ENCODE results near the gene ACACA. TPM values are rescaled to one million over a fixed set of nuclear protein-coding genes. Genes with fewer than 3 reads are reported as not detected.
"Not testable (repeated sequence)": the region's sequence is repeated elsewhere in the genome, so short reads cannot be mapped to it uniquely, and the experiment has no call there.

Gene ACACA
- total RNA-seq, 2 experiments from 2014 or later: 57.2 to 61.1 TPM

DNA sequence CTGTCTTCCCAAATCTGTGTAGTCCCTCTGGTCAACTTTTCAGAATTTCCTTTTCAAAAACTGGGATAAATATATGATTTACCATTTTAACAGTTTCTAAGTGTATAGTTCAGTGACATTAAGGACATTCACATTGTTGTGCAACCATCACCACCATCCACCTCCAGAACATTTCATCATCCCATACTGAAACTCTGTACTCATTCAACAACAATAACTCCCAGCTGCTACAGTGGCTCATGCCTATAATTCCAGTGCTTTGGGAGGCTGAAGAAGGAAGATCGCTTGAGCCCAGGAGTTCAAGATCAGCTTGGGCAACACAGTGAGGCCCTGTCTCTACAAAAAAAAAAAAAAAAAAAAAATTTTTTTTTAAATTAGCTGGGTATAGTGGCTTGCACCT, 326.9 kb downstream of the ACACA start:
- ATAC-seq (no peak), DNase-seq (no peak)
- peaks cover 4% of the 10 kb centered on the region for H3K9me3 Mint-ChIP-seq (ENCODE audit: low read depth)
- H3K27ac Mint-ChIP-seq: peak overlapping the region; percentile 26
- ChIA-PET POLR2A (interaction anchor here (0.5 to 0.6 kb wide), 2 partner anchors 52 to 594 kb away, joined by 3 to 4 read pairs; no protein-coding TSS in a partner anchor), CTCF (no interaction called here)
- H3K4me1 Mint-ChIP-seq: no peaks in the 10 kb centered on the region
- H3K4me3 Mint-ChIP-seq: no peak overlapping the region
- no peaks in the 10 kb centered on the region for H3K27me3 Mint-ChIP-seq
- intact Hi-C loops (cut with DNase I, micrococcal nuclease): no loop called here
- no peaks in the 10 kb centered on the region for H3K36me3 Mint-ChIP-seq (ENCODE audit: low read depth)

DNA sequence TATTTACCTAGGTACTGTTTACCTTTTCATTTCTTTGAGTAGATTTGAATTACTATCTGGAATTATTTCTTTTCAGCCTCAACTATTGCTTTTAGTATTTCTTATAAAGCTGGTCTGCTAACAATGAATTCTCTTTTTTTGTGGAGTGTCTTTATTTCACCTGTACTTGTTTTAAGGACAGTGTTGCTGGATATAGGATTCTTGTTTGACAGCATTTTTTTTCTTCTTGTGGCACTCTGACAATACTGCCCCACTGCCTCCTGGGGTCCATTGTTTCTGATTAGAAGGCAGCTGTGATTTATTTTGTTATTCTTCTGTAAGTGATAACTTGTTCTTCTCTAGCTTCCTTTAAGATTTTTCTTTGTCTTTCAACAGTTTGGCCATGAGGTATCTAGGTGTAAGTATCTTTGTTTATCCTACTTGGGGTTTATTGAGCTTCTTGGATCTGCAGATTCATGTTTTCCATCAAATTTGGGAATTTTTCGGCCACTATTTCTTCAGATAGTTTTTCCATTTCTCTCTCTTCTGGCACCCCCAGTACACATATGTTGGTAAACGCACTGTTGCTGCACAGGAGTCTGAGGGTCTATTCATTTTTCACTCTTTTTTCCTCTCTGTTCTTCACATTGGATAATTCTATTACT, 327.4 kb downstream of the ACACA start:
- Mint-ChIP-seq H3K9me3 (ENCODE audit: low read depth) (peaks cover 4% of the 10 kb centered on the region), H3K27me3 (no peaks in the 10 kb centered on the region), H3K4me1 (no peaks in the 10 kb centered on the region), H3K36me3 (ENCODE audit: low read depth) (no peaks in the 10 kb centered on the region), H3K27ac (no peak overlapping the region), H3K4me3 (no peak overlapping the region)
- intact Hi-C loops (cut with DNase I, micrococcal nuclease): no loop called here
- no peak for ATAC-seq
- CTCF ChIA-PET: interaction anchor here (0.6 to 1.0 kb wide), 2 partner anchors 8 to 32 kb away, joined by 3 read pairs; no protein-coding TSS in a partner anchor
- DNase-seq: no peak
- POLR2A ChIA-PET: no interaction called here

DNA sequence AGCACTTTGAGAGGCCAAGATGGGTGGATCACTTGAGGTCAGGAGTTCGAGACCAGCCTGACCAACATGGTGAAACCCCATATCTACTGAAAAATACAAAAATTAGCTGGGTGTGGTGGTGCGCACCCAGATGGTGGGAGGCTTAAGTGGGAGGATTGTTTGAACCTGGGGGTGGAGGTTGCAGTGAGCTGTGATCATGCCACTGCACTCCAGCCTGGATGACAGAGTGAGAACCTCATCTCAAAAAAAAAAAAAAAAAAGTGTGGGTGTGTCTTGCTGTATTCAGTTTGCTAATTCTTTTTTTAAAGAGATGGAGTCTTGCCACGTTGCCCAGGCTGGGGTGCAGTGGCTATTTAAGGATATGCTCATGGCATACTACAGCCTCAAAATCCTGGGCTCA, 333.2 kb downstream of the ACACA start:
- CTCF ChIA-PET; H3K9me3 Mint-ChIP-seq (ENCODE audit: low read depth); H3K4me3 Mint-ChIP-seq; DNase-seq; ATAC-seq; POLR2A ChIA-PET; H3K36me3 Mint-ChIP-seq (ENCODE audit: low read depth); H3K27ac Mint-ChIP-seq; H3K27me3 Mint-ChIP-seq; H3K4me1 Mint-ChIP-seq; intact Hi-C loops (cut with DNase I, micrococcal nuclease): not testable (repeated sequence)

DNA sequence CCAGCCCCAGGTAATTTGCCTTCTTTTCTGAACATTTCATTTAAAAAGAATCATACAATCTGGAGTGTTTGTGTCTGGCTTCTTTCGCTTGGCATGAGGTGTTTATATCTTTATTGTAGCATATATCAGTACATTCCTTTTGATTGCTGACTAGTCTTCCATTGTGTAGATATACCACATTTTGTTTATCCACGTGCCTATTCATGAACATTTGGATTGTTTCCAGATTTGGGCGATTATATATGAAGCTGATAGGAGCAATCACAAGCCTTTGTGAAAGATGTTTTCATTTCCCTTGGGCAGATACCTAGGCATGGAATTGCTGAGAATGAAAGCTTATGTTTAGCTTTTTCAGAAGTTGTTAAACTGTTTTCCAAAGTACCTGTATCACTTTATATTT, 337.5 kb downstream of the ACACA start:
- Mint-ChIP-seq H3K9me3 (ENCODE audit: low read depth) (no peaks in the 10 kb centered on the region), H3K27me3 (no peaks in the 10 kb centered on the region), H3K27ac (no peak overlapping the region), H3K36me3 (ENCODE audit: low read depth) (no peaks in the 10 kb centered on the region), H3K4me3 (no peak overlapping the region), H3K4me1 (no peaks in the 10 kb centered on the region)
- ChIA-PET CTCF (interaction anchor here (1.2 to 3.2 kb wide), 2 partner anchors 15 to 21 kb away, joined by 3 to 13 read pairs; no protein-coding TSS in a partner anchor), POLR2A (no interaction called here)
- no peak for ATAC-seq
- DNase-seq: no peak
- intact Hi-C loops (cut with DNase I, micrococcal nuclease): no loop called here

DNA sequence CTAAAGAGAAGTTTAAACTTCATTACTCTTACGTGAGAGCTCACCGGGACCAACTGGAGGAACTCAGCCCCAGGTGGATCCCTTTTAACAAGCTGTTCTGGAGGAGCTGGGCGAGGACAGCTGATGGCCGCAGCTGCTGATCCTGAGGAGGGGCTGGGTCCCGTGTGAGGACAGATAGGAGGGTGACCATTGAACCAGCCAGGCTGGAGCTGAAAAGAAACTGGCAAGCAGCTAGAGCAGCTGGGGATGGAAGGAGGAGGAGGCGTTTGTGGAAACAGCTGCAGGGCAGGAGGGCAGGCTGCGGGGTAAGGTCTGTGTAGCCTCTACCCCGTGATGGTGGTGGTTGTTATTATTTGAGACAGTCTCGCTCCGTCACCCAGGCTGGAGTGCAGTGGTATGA, 338.4 kb downstream of the ACACA start:
- ChIA-PET POLR2A (no interaction called here), CTCF (interaction anchor here (3.2 kb wide), 1 partner anchor 20 kb away, joined by 13 read pairs; no protein-coding TSS in a partner anchor)
- DNase-seq: no peak
- no peaks in the 10 kb centered on the region for H3K9me3 Mint-ChIP-seq (ENCODE audit: low read depth)
- H3K36me3 Mint-ChIP-seq (ENCODE audit: low read depth): no peaks in the 10 kb centered on the region
- no peak overlapping the region for H3K27ac Mint-ChIP-seq
- ATAC-seq: no peak
- intact Hi-C loops (cut with DNase I, micrococcal nuclease): no loop called here
- no peaks in the 10 kb centered on the region for H3K27me3 Mint-ChIP-seq
- no peaks in the 10 kb centered on the region for H3K4me1 Mint-ChIP-seq
- H3K4me3 Mint-ChIP-seq: no peak overlapping the region

DNA sequence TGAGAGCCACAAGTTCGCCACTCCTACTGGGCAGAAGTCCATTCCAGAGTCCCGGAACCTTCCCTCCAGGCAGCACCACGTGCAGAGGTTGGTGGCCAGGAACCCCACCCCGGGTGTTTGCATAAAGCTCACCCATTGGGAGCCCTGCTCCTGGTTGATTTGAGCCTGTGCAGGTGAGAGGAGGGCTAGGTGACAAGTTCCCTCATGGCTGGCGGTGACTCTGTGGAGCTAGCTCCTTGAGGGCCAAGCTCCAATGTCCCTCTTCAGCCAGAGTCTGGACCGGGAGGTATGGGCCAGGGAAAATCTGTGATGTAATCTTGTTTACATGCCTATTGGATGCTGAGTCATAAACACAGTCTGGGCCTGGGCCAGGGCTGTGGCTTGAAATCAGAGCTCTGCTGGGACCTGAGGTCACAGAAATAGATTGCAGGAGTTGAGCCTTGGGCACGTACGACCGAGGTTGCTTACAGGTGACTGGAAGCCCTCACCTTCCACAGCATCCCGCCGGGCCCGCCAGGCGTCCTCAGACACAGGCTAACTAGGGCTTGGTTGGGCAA, 339.0 kb downstream of the ACACA start:
- DNase-seq (no peak), ATAC-seq (no peak)
- no peaks in the 10 kb centered on the region for H3K9me3 Mint-ChIP-seq (ENCODE audit: low read depth)
- H3K27me3 Mint-ChIP-seq: no peaks in the 10 kb centered on the region
- no peaks in the 10 kb centered on the region for H3K4me1 Mint-ChIP-seq
- H3K27ac Mint-ChIP-seq: no peak overlapping the region
- H3K4me3 Mint-ChIP-seq: no peak overlapping the region
- no peaks in the 10 kb centered on the region for H3K36me3 Mint-ChIP-seq (ENCODE audit: low read depth)
- intact Hi-C loops (cut with DNase I, micrococcal nuclease): no loop called here
- ChIA-PET CTCF (interaction anchor here (0.7 to 3.2 kb wide), 2 partner anchors 20 to 85 kb away, joined by 3 to 13 read pairs; no protein-coding TSS in a partner anchor), POLR2A (no interaction called here)

DNA sequence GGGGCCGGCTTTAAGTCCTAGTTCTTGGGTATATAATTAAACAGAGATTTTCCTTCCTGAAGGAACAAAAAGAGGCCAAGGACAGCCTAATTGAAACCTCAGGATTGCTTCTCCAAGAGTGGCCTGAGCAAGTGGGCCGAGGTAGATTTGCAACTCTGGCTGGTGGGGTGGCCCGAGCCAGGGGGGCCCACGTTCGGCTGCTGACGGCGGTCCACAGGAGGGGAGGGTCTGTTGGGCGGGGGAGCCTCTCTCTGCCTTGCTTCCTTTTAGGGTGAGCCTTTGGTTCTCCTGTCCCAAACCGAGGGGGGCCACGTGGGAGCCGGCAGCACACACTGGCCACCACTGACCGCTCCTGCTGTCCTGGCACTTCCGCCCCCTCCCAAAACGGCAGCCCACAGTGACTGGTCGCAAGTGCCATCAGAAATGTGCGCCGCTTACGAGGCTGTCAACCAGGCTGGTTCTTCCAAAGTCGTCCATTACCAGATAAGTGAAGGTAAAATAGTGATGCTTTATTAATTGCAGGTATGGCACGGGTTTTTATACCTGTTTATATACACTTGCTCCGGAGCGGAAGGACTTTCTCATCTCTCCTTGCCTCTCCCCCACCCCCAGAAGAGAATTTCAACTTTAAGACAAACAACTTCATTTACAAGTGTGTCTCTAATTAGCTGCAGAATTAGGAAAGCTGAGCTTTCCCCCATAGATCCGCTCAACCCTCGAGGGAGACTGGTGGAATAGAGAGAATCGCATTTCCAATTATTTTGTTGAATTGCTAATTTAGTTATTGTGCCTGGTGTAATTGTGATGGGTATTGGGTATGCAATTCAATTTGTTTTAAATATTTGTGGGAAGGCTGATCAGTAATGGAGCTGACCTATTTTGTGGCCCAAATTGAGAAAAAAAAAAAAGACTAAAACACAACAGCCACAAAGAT, 340.0 kb downstream of the ACACA start:
- no peak overlapping the region for H3K27ac Mint-ChIP-seq
- no peaks in the 10 kb centered on the region for H3K4me1 Mint-ChIP-seq
- no peak for ATAC-seq
- POLR2A ChIA-PET: no interaction called here
- no peak overlapping the region for H3K4me3 Mint-ChIP-seq
- DNase-seq: no peak
- no peaks in the 10 kb centered on the region for H3K9me3 Mint-ChIP-seq (ENCODE audit: low read depth)
- CTCF ChIA-PET: interaction anchor here (0.7 kb wide), 1 partner anchor 86 kb away, joined by 3 read pairs; no protein-coding TSS in a partner anchor
- no peaks in the 10 kb centered on the region for H3K36me3 Mint-ChIP-seq (ENCODE audit: low read depth)
- intact Hi-C loops (cut with DNase I, micrococcal nuclease): no loop called here
- no peaks in the 10 kb centered on the region for H3K27me3 Mint-ChIP-seq

DNA sequence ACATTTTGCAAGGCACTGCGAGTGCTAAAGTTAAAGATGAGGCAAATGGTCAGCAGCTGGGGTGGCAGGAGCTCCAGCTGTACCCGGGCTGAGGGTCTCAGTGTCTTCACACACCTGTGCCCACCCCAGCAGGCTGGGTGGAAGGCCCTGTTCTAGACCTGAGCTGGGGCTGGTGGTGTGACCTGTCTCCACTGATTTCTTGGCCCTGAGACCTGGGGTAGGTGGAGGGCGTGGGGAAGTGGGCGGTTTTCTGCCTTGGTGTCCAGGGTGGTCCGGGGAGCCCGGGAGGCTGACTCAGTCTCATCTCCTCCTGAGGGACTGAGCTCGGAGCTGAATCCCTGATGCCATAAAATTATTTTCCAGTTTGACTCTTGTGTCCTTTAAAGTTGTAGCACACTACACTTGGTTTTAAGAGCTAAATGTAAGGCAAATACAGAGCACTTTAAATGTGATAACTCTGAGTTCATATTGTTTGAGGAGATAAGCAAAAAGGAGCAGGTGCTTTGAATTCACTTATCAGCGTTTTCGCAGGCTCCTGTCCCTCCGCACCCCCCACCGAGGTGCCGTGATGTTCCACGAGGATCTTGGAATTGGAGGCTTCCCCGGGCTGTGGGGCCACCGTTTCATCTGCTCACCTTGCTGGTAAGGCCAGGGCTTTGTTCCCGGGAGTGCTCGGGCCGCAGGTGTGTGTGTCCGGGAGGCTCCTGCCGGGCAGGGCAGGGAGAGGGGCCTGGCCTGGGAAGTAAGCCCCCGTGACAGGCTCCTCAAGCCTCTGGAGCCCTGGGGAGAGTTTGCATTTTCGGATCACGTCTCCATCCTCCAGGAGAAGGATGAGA, 340.9 kb downstream of the ACACA start:
- ATAC-seq (no peak), DNase-seq (no peak)
- CTCF ChIA-PET: no interaction called here
- Mint-ChIP-seq H3K27ac (no peak overlapping the region), H3K9me3 (ENCODE audit: low read depth) (no peaks in the 10 kb centered on the region), H3K27me3 (no peaks in the 10 kb centered on the region), H3K36me3 (ENCODE audit: low read depth) (no peaks in the 10 kb centered on the region), H3K4me1 (no peaks in the 10 kb centered on the region), H3K4me3 (no peak overlapping the region)
- intact Hi-C loops (cut with DNase I, micrococcal nuclease): no loop called here
- POLR2A ChIA-PET: no interaction called here

DNA sequence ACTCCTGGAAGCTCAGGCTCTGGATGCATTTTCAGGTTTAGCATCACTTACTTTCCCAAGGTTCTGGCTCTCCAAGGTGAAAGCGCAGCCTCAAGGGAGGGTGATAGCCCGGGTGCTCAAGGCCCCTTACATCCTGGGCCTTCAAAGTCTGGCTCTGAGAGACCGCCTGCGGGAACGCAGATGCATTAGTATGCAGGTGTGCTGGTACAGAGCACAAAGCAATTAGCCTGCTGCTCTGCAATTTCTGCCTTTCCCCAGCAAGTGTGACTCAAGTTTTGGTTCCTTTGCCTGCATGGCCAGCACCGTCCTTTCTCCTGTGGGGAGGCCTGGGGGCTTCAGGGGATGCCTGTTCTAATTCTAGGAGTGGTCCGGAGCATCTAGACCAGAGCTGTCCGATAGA, 341.7 kb downstream of the ACACA start:
- intact Hi-C loops (cut with DNase I, micrococcal nuclease): no loop called here
- ATAC-seq (no peak), DNase-seq (no peak)
- POLR2A ChIA-PET: no interaction called here
- no peaks in the 10 kb centered on the region for H3K9me3 Mint-ChIP-seq (ENCODE audit: low read depth)
- CTCF ChIA-PET: no interaction called here
- H3K27ac Mint-ChIP-seq: no peak overlapping the region
- H3K4me1 Mint-ChIP-seq: no peaks in the 10 kb centered on the region
- no peak overlapping the region for H3K4me3 Mint-ChIP-seq
- no peaks in the 10 kb centered on the region for H3K27me3 Mint-ChIP-seq
- no peaks in the 10 kb centered on the region for H3K36me3 Mint-ChIP-seq (ENCODE audit: low read depth)

DNA sequence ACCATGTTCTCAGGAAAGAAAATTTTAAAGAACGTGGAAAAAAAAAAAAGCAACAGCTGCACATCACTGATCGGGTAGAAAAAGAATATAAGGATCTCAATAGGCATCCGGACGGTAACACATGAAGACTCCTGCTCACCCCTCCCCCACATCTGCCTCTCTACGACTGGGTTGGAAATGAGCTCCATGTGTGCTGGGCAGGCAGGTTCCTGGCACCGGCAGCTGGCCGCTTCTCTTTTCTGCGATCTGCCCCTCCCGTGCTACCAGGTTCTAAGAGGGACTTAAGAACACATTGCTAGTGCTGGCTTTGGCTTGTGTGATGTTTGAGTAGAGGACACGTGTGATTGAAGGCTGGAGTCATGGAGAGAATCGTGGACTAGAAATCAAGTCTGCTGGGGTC, 342.4 kb downstream of the ACACA start:
- Mint-ChIP-seq H3K4me3 (no peak overlapping the region), H3K4me1 (no peaks in the 10 kb centered on the region), H3K9me3 (ENCODE audit: low read depth) (no peaks in the 10 kb centered on the region), H3K27me3 (no peaks in the 10 kb centered on the region), H3K36me3 (ENCODE audit: low read depth) (no peaks in the 10 kb centered on the region), H3K27ac (no peak overlapping the region)
- intact Hi-C loops (cut with DNase I, micrococcal nuclease): no loop called here
- ChIA-PET POLR2A (no interaction called here), CTCF (interaction anchor here (0.6 kb wide), 1 partner anchor 521 kb away, joined by 3 read pairs; no protein-coding TSS in a partner anchor)
- no peak for ATAC-seq
- DNase-seq: no peak

DNA sequence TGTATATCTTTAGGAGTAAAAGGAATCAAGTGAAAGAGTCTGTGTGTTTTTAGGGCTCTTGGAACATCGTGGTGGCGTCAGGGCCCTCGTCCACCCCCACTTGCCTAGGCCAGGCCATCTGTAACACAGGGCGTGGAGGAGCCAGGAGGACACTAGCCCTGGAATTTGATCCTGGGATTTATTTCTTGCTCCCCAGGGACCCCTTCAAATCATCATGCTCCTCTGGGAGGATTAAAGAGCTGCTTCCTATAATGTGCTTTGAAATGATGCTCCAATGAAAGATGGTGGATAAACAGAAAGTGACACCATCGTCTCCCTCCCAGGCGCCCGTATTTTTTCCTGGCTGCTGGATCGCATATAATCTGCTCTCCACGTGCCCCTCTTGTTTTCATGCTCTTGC, 344.6 kb downstream of the ACACA start:
- Mint-ChIP-seq H3K27me3 (no peaks in the 10 kb centered on the region), H3K4me3 (no peak overlapping the region)
- CTCF ChIA-PET: interaction anchor here (2.7 kb wide), 1 partner anchor 14 kb away, joined by 7 read pairs; no protein-coding TSS in a partner anchor

More for the DNA sequence above, 344.6 kb downstream of the ACACA start:
- no peak overlapping the region for H3K27ac Mint-ChIP-seq
- intact Hi-C loops (cut with DNase I, micrococcal nuclease): no loop called here
- H3K36me3 Mint-ChIP-seq (ENCODE audit: low read depth): peaks cover 7% of the 10 kb centered on the region
- ATAC-seq (no peak), DNase-seq (no peak)
- H3K9me3 Mint-ChIP-seq (ENCODE audit: low read depth): no peaks in the 10 kb centered on the region
- H3K4me1 Mint-ChIP-seq: no peaks in the 10 kb centered on the region
- POLR2A ChIA-PET: no interaction called here

Data from activated CD4-positive, alpha-beta T cell treated with anti-CD3 and anti-CD28 coated beads for 36 hours (primary cell).